K562 (cell line): ENCODE results near the gene FADS6. TPM values are rescaled to one million over a fixed set of nuclear protein-coding genes. Genes with fewer than 3 reads are reported as not detected.

Experiments used
- ATAC-seq: fragments of 200-7000 bp; cut with Tn5 transposase; 3 replicates; pipeline ENCODE4 v1.9.1; 2020; ENCODE audit warnings: moderate library complexity
- BruUV-seq: library from RNA; stranded (reverse); fragments of 400-500 nt; replicated peaks from 2 replicates; lab custom pipeline; 2021; lab: Mats Ljungman, UMichigan
- CTCF ChIA-PET: fragments of 300-600 bp; formaldehyde crosslinking; extraction: SDS; loops from one replicate; lab custom pipeline; 2021; ENCODE audit warnings: low intra/inter-chr PET ratio; lab: Yijun Ruan, JAX
- POLR2A ChIA-PET: fragments of 300-600, 350-650 bp; sonication (Branson Sonifier 250); formaldehyde crosslinking; extraction: SDS; loops from one replicate; lab custom pipeline; 2021; ENCODE audit warnings: antibody characterized with exemption, inconsistent platforms; lab: Yijun Ruan, JAX
- DNase-seq, 4 experiments: peaks; one replicate each; pipeline versions ENCODE4 v3.0.0 to v3.0.0-alpha.2; 2011 to 2018; ENCODE audit warnings: low spot score in 3 of 4, mixed read lengths in 3 of 4; ENCODE audit errors: extremely low read depth in 1 of 4
- FAIRE-seq: peaks from 2 replicates; lab custom pipeline; 2011; peaks lifted over from hg19 to GRCh38; lab: Jason Lieb, UNC
- H2AFZ ChIP-seq: 2 replicates; pipeline ENCODE4 v1.6.0; 2011; ENCODE audit warnings: low read depth, low read length, control low read depth, inconsistent platforms
- H3K27ac ChIP-seq: fragments of 200-600 bp; 3 replicates; pipeline ENCODE4 v1.8.0; 2011; ENCODE audit warnings: low read depth, mild to moderate bottlenecking, control low read depth, inconsistent platforms, low read length, moderate library complexity, mixed read lengths; ENCODE audit errors: extremely low read depth
- H3K27me3 ChIP-seq, 2 experiments: fragments of 300-600 bp in 1 of 2; 2 replicates in 1 of 2; 3 replicates in 1 of 2; pipeline versions ENCODE4 v1.6.0 to v1.8.0; 2011; ENCODE audit warnings: inconsistent platforms in 2 of 2, low read length in 2 of 2, mild to moderate bottlenecking in 1 of 2, mixed read lengths in 1 of 2, moderate library complexity in 1 of 2; ENCODE audit not compliant: control insufficient read depth in 2 of 2, insufficient read depth in 2 of 2
- H3K36me3 ChIP-seq: fragments of 300-600 bp; 3 replicates; pipeline ENCODE4 v1.8.0; 2011; ENCODE audit warnings: mild to moderate bottlenecking, low read length, inconsistent platforms; ENCODE audit not compliant: control insufficient read depth, insufficient read depth
- H3K4me1 ChIP-seq, 2 experiments: fragments of 200-600 bp in 1 of 2; replicated peaks in 1 of 2; 2 replicates in 1 of 2; 3 replicates in 1 of 2; pipeline versions ENCODE4 v1.5.1 to v1.8.0; 2011; ENCODE audit warnings: inconsistent platforms in 2 of 2, low read length in 2 of 2, mild to moderate bottlenecking in 1 of 2, mixed read lengths in 1 of 2, moderate library complexity in 1 of 2; ENCODE audit not compliant: control insufficient read depth in 2 of 2, insufficient read depth in 2 of 2
- H3K4me2 ChIP-seq: 2 replicates; pipeline ENCODE4 v1.6.1; 2011; ENCODE audit warnings: low read length, control low read depth, inconsistent platforms, mixed read lengths; ENCODE audit not compliant: insufficient read depth
- H3K4me3 ChIP-seq: fragments of 200-600 bp; sonication (generic), shearing (Covaris generic); 2 replicates; pipeline ENCODE4 v1.5.1; 2016; ENCODE audit warnings: control low read depth, inconsistent platforms
- H3K79me2 ChIP-seq: fragments of 200-600 bp; 3 replicates; pipeline ENCODE4 v1.8.0; 2011; ENCODE audit warnings: low read length, inconsistent platforms; ENCODE audit not compliant: control insufficient read depth, insufficient read depth
- H3K9ac ChIP-seq, 2 experiments: 2 replicates each; pipeline versions ENCODE4 v1.6.0 to v1.6.1; 2011; ENCODE audit warnings: low read depth in 2 of 2, low read length in 2 of 2, control low read depth in 1 of 2, inconsistent platforms in 1 of 2, mild to moderate bottlenecking in 1 of 2, mixed read lengths in 1 of 2; ENCODE audit not compliant: insufficient read depth in 1 of 2
- H3K9me1 ChIP-seq: one replicate; pipeline ENCODE4 v1.6.0; 2011; ENCODE audit warnings: inconsistent platforms, mild to moderate bottlenecking, low read length, moderate library complexity; ENCODE audit not compliant: control insufficient read depth, insufficient read depth
- H3K9me3 ChIP-seq: replicated peaks from 2 replicates; pipeline ENCODE4 v1.5.1; 2011; ENCODE audit warnings: low read depth, low read length, inconsistent platforms; ENCODE audit not compliant: control insufficient read depth, insufficient read depth
- H4K20me1 ChIP-seq: replicated peaks from 2 replicates; pipeline ENCODE4 v1.6.1; 2011; ENCODE audit warnings: low read length, inconsistent platforms, mixed read lengths; ENCODE audit not compliant: control insufficient read depth, insufficient read depth
- ARID1B ChIP-seq: fragments of 450-650 bp; IDR thresholded peaks from 2 replicates; pipeline ENCODE4 v1.6.1; 2016; ENCODE audit warnings: antibody characterized with exemption, mild to moderate bottlenecking, inconsistent platforms
- CREBBP ChIP-seq: IDR thresholded peaks from one replicate; pipeline ENCODE4 v1.6.1; 2012; ENCODE audit warnings: low read depth, mild to moderate bottlenecking, control low read depth, inconsistent platforms, low read length
- ETV5 ChIP-seq: sonication (generic); formaldehyde crosslinking; IDR thresholded peaks from 2 replicates; pipeline ENCODE4 v1.4.0; 2020; ENCODE audit warnings: low read depth, mild to moderate bottlenecking, missing genetic modification reagents
- HIVEP1 ChIP-seq: fragments of 250-450 bp; sonication (Bioruptor Pico); IDR thresholded peaks from 2 replicates; pipeline ENCODE4 v1.4.0; 2020; ENCODE audit warnings: mild to moderate bottlenecking
- MED1 ChIP-seq: sonication (generic); formaldehyde crosslinking; IDR thresholded peaks from 2 replicates; pipeline ENCODE4 v1.8.1; 2023; ENCODE audit warnings: missing genetic modification reagents, borderline replicate concordance
- POLR2G ChIP-seq: fragments of 200-400 bp; formaldehyde crosslinking; IDR thresholded peaks from 2 replicates; pipeline ENCODE4 v1.6.1; 2017; ENCODE audit warnings: low read depth, mild to moderate bottlenecking, antibody characterized with exemption, low read length, moderate library complexity
- RBFOX2 ChIP-seq: fragments of 200-400 bp; formaldehyde crosslinking; IDR thresholded peaks from 2 replicates; pipeline ENCODE4 v1.6.1; 2017; ENCODE audit warnings: low read depth, mild to moderate bottlenecking, low read length, moderate library complexity
- WGBS: fragments of 100-300 bp; shearing (Covaris generic); methylation state at CpG from one replicate; pipeline ENCODE4 v1.1.6; 2016; ENCODE audit warnings: low coverage, mixed read lengths; ENCODE audit not compliant: insufficient coverage; ENCODE audit errors: missing lambda C conversion rate; 5-methylcytosine and 5-hydroxymethylcytosine counted together
- in situ Hi-C: fragments of 300-500 bp; cut with MboI; formaldehyde crosslinking; loops from 4 replicates; pipeline ENCODE4 v1.15.0; 2018; ENCODE audit warnings: inconsistent platforms, mixed read lengths
- intact Hi-C: fragments of 100-400 bp; cut with micrococcal nuclease; formaldehyde crosslinking; loops from 2 replicates; pipeline ENCODE4 v1.14.2; 2022
- polyA plus RNA-seq, 8 experiments: library from polyadenylated mRNA; depleted of rRNA in 4 of 8; stranded (reverse) in 5 of 8; unstranded in 3 of 8; fragments of >200 nt; fragmentation: Nextera tagmentation in 2 of 8; fragmentation: Illumina TruSeq in 1 of 8; extraction: Ambion mirVana in 2 of 8; extraction: Trizol in 1 of 8; gene quantifications; 2 replicates each; pipeline versions ENCODE4 v1.2.1 to v1.2.3, GENCODE V29; 2011 to 2014; ENCODE audit warnings: inconsistent platforms in 1 of 8, missing spikeins in 1 of 8
- total RNA-seq, 7 experiments: library from RNA; depleted of rRNA in 6 of 7; stranded (reverse); fragments of >200 nt in 6 of 7; fragmentation: Illumina TruSeq in 2 of 7; extraction: Trizol in 2 of 7; gene quantifications; 2 replicates each; pipeline versions ENCODE4 v1.2.1 to v1.2.3, GENCODE V29; 2011 to 2021; ENCODE audit warnings: low replicate concordance in 1 of 7

The FADS6 gene
- total and polyA plus RNA-seq, 9 of the 15 experiments (the other 6 are each of a cell fraction or from before 2014, with no cell fraction given): 0.18 to 0.22 TPM; not detected in 7

- DNase-seq (no peak), ATAC-seq (no peak), FAIRE-seq (no peak)
- Histone ChIP-seq H4K20me1 (no peaks in the 10 kb centered on the region), H3K9me1 (no peaks in the 10 kb centered on the region), H3K9me3 (no peaks in the 10 kb centered on the region), H3K4me3 (no peak overlapping the region), H3K36me3 (peaks cover 46% of the 10 kb centered on the region; the same call in 2 of the 3 replicates), H3K27me3 (0 out of 5 replicates have a peak, but pooled peaks cover 0 to 6% of the 10 kb centered on the region in 2 experiments), H3K4me2 (no peak overlapping the region), H3K9ac (no peak overlapping the region; a peak in 1 of 4 replicates), H3K27ac (no peak overlapping the region), H2AFZ (no peak overlapping the region), H3K79me2 (peaks cover 8% of the 10 kb centered on the region; the same call in 1 of the 3 replicates), H3K4me1 (peaks cover 23 to 77% of the 10 kb centered on the region in 2 experiments)
- ChIA-PET POLR2A (interaction anchor here (0.7 to 8.0 kb wide), 10 partner anchors 9 to 125 kb away, joined by 3 to 62 read pairs (median 4); partner anchors contain the start of genes CDR2L and FDXR), CTCF (interaction anchor here (0.6 to 2.6 kb wide), 2 partner anchors 72 to 496 kb away, joined by 3 to 18 read pairs; no protein-coding TSS in a partner anchor)
- in situ Hi-C loops: no loop called here
- intact Hi-C loops: no loop called here
- no TSS peak for BruUV-seq
- WGBS: 72% methylated on average over 6 of the region's 6 CpGs
- TF ChIP-seq MED1 (CRISPR knock-in tag) (no peak), ARID1B (no peak), CREBBP (no peak), RBFOX2 (0 out of 2 replicates have a peak, but pooled peaks have one; percentile 29), HIVEP1 (CRISPR knock-in tag) (no peak), ETV5 (no peak), POLR2G (peak; percentile 48)
These were observed 30.5 kb downstream of the FADS6 start for GRCh38 chr17:74862919-74863318.
